WERI-Rb-1 (cell line): Measurements from ENCODE around the gene CST11.

Source experiments
- DNase-seq: peaks from one replicate; pipeline ENCODE4 v3.0.0-alpha.2; 2020
- H3K27ac ChIP-seq: fragments of 250-450 bp; sonication (Bioruptor Pico); 2 replicates; pipeline ENCODE4 v1.5.1; 2020; ENCODE audit warnings: mild to moderate bottlenecking, moderate library complexity
- H3K27me3 ChIP-seq: fragments of 250-450 bp; sonication (Bioruptor Pico); 2 replicates; pipeline ENCODE4 v1.5.1; 2021; ENCODE audit warnings: mild to moderate bottlenecking, low read depth, moderate library complexity; ENCODE audit not compliant: insufficient read depth, severe bottlenecking
- H3K36me3 ChIP-seq: fragments of 250-450 bp; sonication (Bioruptor Pico); 2 replicates; pipeline ENCODE4 v1.5.1; 2020; ENCODE audit warnings: mild to moderate bottlenecking, moderate library complexity
- H3K4me3 ChIP-seq: 2 replicates; pipeline ENCODE4 v1.5.1; 2011; ENCODE audit warnings: low read depth, mild to moderate bottlenecking, control low read depth, low read length
- H3K9me3 ChIP-seq: fragments of 250-450 bp; sonication (Bioruptor Pico); 2 replicates; pipeline ENCODE4 v1.5.1; 2021; ENCODE audit warnings: mild to moderate bottlenecking, moderate library complexity; ENCODE audit not compliant: severe bottlenecking
- TF ChIP-seq, protein P1 (sequence below): IDR thresholded peaks from 2 replicates; pipeline ENCODE4 v1.5.1; 2011; ENCODE audit warnings: low read depth, mild to moderate bottlenecking, control low read depth, inconsistent platforms, low read length

The CST11 gene

DNA sequence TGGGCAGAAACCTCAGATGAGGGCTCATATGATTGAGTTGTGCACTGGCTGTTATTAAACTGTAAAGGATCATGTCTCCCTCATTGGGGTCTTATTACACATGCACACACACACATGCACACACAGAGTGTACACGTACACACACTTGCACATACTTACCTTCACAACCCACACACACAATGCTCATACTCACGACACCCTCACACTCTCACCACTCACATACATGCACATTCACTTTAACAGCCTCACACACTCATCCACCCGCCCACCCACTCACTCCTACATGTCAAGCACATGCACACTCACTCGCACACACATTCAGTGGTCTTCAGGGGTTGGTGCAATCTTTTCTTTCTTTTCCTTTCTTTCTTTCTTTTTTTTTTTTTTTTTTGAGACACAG, 7.8 kb downstream of the CST11 start:
- Histone ChIP-seq H3K36me3 (no peaks in the 10 kb centered on the region), H3K4me3 (no peak overlapping the region), H3K9me3 (no peaks in the 10 kb centered on the region), H3K27me3 (no peaks in the 10 kb centered on the region), H3K27ac (no peak overlapping the region)
- DNase-seq: no peak
- TF ChIP-seq, protein P1, sequence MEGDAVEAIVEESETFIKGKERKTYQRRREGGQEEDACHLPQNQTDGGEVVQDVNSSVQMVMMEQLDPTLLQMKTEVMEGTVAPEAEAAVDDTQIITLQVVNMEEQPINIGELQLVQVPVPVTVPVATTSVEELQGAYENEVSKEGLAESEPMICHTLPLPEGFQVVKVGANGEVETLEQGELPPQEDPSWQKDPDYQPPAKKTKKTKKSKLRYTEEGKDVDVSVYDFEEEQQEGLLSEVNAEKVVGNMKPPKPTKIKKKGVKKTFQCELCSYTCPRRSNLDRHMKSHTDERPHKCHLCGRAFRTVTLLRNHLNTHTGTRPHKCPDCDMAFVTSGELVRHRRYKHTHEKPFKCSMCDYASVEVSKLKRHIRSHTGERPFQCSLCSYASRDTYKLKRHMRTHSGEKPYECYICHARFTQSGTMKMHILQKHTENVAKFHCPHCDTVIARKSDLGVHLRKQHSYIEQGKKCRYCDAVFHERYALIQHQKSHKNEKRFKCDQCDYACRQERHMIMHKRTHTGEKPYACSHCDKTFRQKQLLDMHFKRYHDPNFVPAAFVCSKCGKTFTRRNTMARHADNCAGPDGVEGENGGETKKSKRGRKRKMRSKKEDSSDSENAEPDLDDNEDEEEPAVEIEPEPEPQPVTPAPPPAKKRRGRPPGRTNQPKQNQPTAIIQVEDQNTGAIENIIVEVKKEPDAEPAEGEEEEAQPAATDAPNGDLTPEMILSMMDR: no peak

- no peak for DNase-seq
- no peak overlapping the region for H3K4me3 ChIP-seq
- TF ChIP-seq, protein P1: no peak
- no peaks in the 10 kb centered on the region for H3K9me3 ChIP-seq
- H3K36me3 ChIP-seq: no peaks in the 10 kb centered on the region
- H3K27ac ChIP-seq: no peak overlapping the region
- H3K27me3 ChIP-seq: no peaks in the 10 kb centered on the region
These were observed 10.2 kb downstream of the CST11 start for GRCh38 chr20:23442436-23442835.

DNA sequence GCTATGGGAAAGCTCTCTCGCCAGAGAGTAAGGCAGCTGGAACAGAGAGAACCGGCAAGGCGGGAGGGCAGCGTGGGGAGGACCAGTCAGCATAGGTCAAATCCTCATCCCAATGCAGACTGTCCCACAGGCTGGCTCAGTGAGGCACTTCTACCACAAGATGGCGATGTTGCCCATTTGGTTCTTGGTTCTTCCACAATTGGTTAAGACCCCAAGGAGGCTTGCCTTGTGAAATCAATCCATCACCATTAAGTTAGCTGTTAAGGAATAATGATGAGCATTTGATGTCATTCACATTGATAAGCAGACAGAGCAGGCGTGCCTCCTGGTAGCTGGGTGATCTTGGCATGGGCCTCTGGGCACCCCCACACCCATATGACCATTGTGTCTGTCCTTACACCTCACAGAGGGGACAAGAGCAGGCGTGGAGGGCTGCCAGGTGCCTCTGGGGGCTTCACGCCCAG, 10.8 kb downstream of the CST11 start:
- no peaks in the 10 kb centered on the region for H3K36me3 ChIP-seq
- peak; percentile 85 for DNase-seq
- H3K27ac ChIP-seq: no peak overlapping the region
- H3K9me3 ChIP-seq: no peaks in the 10 kb centered on the region
- TF ChIP-seq, protein P1: peak; percentile 95
- H3K4me3 ChIP-seq: no peak overlapping the region
- H3K27me3 ChIP-seq: no peaks in the 10 kb centered on the region

DNA sequence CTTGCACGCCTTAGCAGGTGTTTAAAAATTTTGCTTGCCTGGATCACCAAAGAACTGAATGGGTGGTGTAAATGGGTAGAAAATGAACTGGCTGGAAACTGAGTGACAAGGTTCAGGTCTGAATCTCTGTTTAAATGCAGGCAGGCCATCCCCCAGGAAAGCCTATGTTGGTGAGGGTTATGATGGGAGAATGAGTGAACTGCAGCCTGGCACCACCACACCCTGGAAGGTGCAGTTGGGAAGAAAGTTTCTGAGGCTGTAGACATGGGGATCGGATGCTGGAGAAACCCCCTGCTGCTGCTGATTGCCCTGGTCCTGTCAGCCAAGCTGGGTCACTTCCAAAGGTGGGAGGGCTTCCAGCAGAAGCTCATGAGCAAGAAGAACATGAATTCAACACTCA, 12.7 kb downstream of the CST11 start:
- no peak for DNase-seq
- Histone ChIP-seq H3K36me3 (no peaks in the 10 kb centered on the region), H3K27me3 (no peaks in the 10 kb centered on the region), H3K4me3 (no peak overlapping the region), H3K9me3 (no peaks in the 10 kb centered on the region), H3K27ac (no peak overlapping the region)
- TF ChIP-seq, protein P1: no peak

- no peaks in the 10 kb centered on the region for H3K9me3 ChIP-seq
- no peak overlapping the region for H3K4me3 ChIP-seq
- DNase-seq: no peak
- TF ChIP-seq, protein P1: no peak
- H3K36me3 ChIP-seq: no peaks in the 10 kb centered on the region
- H3K27ac ChIP-seq: no peak overlapping the region
- no peaks in the 10 kb centered on the region for H3K27me3 ChIP-seq
These were observed 14.0 kb downstream of the CST11 start for GRCh38 chr20:23438661-23439060.

- TF ChIP-seq, protein P1: no peak
- Histone ChIP-seq H3K27ac (no peak overlapping the region), H3K4me3 (no peak overlapping the region), H3K27me3 (no peaks in the 10 kb centered on the region), H3K9me3 (no peaks in the 10 kb centered on the region), H3K36me3 (no peaks in the 10 kb centered on the region)
- DNase-seq: no peak
These were observed 15.4 kb downstream of the CST11 start for GRCh38 chr20:23437126-23437899.
